GDM1 (cell line): ENCODE measurements around the gene MECR.
"Not testable (repeated sequence)": the region's sequence is repeated elsewhere in the genome, so short reads cannot be mapped to it uniquely, and the experiment has no call there.

Experiments
- DNase-seq: peaks from one replicate; lab custom pipeline; 2025; lab: John Stamatoyannopoulos, UW

The MECR gene

DNA sequence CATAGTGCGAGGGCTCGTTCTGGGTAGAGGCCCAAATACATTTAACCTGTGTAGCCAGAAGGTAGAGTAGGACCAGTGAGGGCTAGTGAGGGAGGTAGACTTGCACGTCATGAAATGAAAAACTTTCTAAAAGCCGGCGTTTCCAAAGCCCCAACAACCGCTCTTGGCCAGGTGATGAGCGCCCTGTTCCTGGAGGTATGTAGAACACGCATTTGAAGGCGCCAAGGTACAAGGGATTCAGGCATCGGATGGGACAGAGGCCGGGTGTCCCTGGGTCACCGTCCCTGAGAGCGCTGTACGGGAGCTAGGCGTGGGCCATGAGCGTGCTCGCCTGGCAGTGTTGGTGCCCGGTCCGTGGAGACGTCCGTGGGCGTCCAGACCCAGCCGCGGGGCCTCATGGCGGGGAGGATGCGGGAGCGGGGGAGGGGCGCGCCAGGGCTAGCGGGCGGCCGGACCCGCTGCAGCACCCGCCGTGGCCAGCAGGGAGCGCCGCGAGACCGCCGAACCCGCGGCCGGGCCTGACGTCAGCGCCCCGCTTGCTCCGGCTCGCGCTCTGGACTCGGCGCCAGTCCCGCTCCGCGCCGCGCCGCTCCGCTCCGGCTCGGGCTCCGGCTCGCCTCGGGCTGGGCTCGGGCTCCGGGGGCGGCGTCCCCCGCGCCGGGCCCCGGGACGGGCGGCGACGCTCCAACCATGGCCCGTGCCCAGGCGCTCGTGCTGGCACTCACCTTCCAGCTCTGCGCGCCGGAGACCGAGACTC is 5.4 kb upstream of the MECR start, which contains the start of gene PTPRU:
TSS of gene PTPRU (plus strand) at position 568 of the 757 bp plus-strand sequence. CDS start at position 691, 123 bp downstream.
- peak; percentile 39 for DNase-seq

DNA sequence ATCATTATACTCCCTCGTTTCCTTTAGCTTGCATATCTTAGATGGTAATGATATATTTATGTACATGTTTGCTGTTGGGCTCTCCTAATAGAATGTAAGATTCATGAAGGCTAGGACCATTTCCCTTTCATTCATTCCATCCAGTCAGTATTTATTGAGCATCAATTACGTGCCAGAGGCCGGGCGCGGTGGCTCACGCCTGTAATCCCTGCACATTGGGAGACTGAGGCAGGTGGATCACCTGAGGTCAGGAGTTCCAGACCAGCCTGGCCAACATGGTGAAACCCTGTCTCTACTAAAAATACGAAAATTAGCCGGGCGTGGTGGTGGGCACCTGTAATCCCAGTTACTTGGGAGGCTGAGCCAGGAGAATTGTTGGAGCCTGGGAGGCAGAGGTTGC is 4.1 kb upstream of the MECR start:
- DNase-seq, result not testable (repeated sequence)

DNA sequence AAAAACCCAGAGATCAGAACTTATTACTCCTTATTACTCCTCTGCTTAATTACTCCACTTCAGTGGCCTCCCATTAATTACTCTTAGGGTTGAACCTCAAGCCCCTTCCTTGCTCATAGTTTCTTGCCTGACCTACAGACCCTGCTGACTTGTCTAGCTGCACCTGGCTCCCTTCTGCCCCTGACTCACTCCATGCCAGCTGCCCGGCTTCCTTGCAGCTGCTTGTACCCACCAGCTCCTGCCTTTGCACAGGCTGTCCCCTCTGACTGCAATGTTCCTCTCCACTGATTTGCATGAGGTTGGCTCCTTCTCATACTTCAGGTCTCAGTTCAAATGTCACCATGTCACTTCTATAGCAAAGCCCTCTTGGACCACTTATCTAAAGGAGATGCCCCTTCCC is 3.7 kb upstream of the MECR start:
- DNase-seq, result no peak

DNA sequence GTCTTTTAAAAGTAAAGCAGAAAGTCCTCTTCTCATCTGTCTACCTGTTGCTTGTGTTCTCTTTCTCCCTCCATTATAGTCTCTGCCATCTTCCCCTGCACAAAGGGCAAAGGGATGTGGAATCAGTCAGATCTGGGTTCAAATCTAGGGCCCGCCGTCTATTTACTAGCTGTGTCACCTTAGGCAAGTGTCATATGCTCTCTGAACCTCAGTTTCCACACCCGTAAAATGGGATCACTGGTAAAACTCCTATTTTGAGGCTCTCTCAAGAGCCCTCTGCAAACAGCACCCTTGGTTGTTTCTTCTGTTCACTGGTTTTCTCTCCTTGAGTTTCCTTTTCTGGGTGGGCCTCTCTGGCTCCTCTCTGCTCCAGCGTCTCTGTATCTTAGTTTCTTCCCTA is 3.0 kb upstream of the MECR start:
- no peak for DNase-seq

DNA sequence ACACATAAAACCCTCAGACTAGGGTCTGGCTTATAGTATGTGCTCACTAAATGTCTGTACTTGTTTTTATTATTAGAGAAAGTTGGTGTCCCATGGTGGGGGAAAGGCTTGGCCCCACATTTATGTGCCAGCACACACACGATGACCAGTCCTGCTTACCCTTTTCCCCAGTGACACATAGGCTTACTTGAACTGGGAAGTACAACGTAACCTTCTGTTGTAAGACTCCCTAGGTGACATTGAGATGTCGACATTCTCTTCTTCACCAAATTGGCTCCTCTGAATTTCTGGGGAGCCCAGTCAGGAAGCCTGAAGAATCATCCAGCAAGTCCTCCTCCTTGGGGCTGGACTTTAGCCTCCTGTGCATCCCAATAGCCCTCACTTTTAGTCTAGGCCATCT is 1.7 kb upstream of the MECR start:
- DNase-seq, result no peak

DNA sequence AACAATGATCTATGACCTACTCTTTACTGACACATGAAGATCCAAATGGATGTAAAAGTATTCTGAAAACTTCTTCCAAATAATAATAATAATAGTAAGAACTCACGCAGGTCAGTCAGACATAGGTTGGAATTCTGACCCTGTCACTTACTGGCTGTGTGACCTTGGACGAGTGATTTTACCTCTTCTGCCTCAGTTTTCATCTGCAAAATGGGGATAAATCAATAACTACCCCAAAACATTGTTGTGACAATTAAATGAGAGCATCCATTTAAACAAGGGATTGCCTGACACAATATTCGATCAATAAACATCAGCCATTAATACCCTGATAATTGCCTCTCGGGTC is 556 bp downstream of the MECR start:
- no peak for DNase-seq

DNA sequence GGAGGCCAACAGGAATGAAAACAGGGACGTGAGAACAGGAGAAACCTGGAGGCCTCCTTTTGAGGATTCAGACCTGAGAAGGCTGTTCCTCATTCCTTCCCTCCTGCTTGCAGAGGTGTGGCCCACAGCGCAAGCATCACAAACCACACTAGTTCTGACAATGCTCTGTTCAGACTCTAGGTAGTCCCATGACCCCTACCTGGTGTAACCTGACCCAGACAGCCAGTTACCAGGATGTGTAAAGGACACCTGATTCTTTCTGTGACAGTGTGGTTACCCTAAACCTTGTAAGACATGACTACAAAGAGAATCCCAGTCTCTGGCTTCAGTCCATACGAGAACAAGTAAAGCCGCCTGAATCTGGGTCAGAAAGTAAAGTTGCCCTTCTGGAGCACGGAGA is 3.2 kb downstream of the MECR start:
- no peak for DNase-seq

DNA sequence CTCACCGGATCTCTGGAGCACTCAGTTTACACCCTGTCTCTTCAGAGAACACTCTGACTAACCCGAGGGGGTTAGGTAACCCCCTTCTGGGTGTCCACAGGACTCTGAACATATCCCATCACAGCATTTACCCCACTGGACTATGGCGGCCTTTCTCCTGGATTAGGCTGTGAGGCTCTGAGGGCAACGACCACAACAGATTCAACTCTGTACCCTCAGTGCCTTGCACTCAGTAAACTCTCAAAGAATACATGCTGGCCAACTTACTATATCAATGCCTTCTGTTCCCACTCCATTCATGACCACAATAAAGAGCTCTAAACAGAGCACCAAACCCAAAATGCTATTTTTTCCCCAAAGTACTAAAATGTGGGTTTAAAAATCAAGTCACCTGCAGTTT is 5.4 kb downstream of the MECR start:
- DNase-seq, result no peak

DNA sequence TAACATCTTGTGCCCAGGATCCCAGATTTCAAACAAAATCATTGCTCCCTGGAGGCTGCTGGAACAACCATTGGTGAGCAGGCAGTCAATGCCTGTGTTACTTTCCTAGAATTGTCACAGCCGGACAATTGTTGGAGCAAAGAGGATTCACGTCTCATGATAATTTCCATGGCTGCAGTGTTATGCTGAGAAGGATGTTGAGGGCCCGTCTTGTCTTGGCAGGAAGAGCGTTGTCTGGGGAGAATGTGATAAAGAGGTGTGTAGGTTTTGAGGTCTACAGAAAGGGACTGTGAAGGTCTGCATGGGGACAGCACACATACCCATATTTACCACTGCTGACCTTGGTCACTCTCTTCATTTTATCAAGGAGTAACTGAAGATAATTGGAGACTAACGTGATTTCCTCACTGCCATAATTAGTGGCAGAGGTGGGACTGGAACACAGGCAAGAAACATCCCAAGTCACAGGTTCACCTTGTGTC is 6.3 kb downstream of the MECR start:
- no peak for DNase-seq

DNA sequence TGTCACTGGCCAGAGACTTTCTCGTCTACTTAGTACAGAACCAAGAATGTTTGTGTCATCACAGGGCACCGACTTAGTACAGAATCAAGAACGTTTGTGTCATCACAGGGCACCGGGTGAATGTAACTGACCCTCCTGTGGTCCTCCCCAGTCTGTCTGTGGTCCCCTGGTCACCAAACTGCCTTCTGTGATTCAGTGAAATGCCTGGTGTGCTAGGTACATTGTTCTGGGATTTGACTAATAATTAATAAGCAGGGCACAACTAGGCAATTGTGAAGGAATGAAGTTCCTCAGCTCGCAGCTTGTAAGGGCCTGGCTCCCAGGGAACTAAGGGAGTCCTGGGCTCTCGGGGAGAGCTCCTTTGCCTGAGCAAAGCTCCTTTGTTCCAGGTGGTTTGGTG is 7.2 kb downstream of the MECR start:
- DNase-seq, result no peak

DNA sequence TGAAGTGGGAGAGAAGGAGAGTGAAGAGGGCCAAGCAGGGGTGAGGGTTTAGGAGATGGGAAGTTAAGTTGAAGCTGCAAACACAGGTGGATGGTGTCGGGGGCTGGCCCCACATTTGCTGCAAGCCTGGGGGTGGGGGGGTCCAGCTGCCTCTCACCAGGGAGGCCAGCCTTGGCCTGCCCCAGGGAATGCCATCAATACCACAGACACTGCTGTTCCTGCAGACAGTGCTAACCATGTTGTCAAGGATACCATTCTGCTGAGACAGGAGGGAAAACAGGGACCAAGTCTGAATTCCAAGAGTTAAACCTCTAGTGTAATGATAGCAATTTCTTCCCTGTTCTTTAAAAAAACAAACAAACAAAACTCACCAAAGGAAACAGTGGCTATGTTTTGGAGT is 8.0 kb downstream of the MECR start:
- DNase-seq, result no peak

DNA sequence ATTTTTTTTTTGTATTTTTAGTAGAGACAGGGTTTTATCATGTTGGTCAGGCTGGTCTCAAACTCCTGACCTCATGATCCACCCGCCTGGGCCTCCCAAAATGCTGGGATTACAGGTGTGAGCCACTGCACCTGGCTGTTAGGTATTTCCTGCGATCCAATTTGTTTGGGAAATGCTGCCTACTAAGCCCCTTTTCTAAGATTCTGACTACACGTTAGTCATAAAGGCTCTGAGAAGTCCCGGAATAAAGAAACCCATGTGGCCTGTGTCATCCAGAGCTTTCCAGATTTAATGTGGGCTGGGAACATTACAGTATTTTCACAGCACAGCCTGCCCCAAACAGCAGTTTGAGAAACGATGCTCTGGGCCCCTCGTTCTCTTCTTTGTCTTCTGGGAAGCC is 8.5 kb downstream of the MECR start:
- not testable (repeated sequence) for DNase-seq

DNA sequence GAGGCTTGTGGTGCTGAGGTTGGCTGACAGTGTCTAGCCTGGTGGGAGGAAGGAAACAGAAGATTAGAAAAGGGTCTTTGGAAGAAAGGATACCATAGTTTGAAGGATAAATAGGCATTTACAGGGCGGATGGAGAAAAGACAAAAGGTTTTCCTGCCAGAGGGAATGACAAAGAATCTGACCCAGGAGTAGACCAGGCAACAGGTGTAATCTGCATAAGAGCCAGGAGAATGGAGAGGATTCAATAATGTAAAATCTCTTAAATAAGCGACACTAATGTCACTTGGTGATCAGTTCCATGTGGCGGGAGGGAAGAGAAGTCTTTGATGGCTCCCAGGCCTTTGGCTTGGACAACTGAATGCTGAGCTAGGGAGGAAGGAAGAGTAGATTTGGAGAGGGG is 9.4 kb downstream of the MECR start:
- no peak for DNase-seq

DNA sequence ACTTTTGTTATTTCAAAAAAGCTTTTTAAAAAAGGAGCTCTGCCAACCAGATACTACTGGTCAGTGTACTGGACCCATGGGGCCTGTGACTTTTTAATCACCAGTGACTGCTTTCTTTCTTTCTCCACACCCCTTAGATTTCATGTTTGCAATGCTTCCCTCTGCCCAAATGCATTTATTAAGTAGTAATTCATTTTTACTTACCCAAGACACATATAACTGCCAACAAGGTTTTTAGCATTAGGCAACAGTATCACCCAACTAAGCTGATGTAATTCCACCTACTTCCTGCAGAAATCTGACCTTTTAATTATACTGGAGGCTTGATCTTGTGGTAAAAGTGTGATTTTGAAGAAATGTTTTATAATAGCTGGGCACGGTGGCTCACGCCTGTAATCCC is 12.5 kb downstream of the MECR start:
- no peak for DNase-seq

DNA sequence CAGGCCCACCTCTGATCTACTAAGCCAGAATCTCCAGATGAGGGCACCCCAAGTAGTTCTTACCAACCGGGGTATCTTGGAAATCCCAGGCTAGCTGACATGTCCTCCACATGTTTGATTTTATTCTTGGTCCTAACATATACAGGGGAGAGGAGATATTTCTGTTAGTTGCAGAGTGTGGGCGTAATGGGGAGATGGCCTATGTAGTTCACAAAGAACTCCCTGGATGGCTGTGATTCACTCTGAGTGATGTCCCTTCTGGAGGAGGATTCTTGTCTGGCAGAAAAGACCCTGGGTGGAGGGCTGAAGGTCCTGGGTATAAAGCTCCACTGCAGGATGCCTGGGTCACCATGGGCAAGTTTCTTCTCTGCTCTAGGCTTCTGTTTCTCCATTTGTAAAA is 13.1 kb downstream of the MECR start:
- no peak for DNase-seq

DNA sequence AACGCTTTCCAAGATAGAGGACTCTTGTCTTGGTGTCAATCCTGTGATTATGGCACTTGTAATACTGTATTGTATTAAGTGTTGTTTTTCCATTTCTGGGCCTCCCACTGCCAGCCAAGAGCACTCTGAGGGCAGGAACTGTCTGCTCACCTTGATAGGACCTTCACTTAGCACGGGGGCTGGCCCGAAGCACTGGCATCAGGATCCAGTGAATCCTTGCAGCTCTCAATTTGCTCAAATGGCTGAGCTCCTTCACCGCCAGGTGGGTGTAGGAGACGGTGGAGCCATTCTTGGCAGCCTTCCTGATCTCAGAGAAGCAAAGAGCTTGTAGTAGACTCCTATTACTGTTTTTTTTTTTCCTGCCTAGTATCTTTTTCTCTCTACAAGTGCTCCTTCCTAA is 17.7 kb downstream of the MECR start:
- no peak for DNase-seq

DNA sequence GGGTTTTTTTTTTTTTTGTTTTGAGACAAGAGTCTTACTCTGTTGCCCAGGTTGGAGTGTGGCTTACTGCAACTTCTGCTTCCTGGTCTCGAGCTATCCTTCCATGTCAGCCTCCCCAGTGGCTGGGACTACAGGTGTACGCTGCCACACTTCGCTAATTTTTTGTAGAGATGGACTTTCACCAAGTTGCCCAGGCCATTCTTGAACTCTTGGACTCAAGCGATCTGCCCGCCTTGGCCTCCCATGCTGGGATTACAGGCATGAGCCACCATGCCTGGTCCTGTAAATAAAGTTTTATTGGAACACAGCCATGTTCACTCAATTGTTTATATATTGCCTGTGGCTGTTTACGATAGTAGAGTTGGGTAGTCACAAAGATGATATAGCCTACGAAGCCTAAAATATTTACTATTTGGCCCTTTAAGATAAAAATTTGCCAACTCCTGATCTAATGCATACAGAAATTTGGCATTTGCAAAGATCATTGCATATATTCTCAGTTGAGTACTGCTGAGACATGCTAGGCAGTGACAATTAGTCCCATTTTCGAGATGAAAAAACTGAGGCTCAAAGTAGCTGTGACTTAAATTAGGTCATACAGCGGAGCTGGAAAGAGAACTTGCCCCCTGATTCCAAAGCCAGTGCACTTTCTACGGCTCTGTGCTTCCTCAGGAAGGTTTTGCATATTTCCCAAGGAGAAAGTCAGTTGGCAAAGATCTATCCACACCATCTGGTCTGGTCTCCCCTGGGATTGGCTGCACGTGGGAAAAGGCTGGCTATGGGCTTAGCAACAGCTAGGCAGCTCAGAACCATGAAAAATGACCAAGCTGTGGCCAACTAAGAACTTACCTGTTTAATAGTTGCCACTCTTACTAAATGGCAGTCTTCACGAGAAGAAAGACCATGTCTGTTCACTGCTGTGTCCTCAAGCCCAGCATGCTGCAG is 19.4 kb downstream of the MECR start:
- DNase-seq, result no peak

DNA sequence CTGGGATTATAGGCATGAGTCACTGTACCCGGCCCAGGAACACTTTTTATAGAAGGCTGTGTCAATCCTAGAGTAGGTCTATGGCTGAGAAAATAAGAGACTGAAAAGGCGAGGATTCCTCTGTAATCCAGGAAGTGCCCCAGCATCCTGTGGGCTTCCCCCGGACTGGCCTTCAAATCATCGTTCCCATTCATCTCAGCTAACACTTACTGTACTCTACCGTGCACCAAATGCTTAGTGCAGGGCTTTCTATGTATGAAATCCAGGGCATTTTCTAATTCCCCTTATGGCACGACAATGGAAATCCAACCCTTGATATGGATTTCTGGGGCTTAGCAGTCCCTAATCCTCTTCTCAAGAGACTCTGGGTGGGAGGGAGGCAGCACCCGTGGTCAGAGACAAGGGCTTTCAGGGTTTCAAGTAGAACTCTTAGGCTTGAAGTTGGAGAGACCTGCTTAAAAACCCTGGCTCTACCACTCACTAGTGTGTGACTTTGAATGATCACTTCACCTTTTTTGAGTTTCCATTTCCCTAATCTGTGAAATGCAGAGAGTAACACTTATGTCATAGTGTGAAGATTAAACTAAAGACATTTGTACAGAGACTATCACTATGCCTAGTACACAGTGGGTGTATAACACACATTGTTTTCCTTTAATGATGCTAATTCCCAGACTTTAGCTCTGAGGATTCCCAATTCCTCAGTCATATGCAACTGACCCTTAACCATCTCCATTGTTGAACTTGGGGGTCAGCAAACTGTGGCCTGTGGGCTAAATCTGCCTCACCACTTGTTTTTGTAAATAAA is 20.3 kb downstream of the MECR start:
- no peak for DNase-seq

DNA sequence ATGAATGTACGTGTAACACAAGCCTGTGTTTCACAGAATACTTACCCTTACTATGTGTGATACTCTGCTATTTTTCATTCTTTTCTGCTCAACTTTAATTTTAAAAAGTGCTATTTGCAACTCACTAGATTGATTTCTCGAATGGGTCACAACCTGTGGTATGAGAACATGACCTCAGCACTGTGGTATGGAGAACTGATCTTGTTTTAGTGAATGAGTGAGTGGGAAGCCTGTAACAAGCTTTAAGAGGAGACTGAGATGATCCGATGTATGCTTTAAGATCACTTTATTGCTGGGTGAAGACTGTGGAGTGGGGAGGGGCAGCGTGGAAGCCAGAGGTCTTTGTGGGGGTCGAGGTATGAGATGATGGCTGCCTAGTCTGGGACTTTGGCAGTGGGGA is 21.6 kb downstream of the MECR start:
- no peak for DNase-seq

DNA sequence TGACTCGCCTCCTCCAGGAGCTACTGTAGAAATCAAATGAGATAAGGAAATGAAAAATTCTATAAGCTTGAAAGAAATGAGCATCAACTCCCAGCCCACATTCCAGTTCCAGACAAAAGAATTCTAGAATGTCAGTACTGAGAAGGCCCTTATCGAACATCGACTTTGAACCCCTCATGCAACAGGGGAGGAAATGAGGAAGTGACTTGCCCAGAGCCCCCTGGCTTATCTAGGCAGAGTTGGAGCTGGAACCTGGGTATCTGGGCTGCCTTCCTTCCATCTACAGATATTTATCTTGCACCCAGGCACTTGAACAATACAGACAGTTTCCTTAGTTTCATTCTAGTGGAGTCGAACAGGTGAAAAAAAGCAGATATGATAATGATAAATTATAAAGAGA is 22.3 kb downstream of the MECR start:
- DNase-seq, result no peak

DNA sequence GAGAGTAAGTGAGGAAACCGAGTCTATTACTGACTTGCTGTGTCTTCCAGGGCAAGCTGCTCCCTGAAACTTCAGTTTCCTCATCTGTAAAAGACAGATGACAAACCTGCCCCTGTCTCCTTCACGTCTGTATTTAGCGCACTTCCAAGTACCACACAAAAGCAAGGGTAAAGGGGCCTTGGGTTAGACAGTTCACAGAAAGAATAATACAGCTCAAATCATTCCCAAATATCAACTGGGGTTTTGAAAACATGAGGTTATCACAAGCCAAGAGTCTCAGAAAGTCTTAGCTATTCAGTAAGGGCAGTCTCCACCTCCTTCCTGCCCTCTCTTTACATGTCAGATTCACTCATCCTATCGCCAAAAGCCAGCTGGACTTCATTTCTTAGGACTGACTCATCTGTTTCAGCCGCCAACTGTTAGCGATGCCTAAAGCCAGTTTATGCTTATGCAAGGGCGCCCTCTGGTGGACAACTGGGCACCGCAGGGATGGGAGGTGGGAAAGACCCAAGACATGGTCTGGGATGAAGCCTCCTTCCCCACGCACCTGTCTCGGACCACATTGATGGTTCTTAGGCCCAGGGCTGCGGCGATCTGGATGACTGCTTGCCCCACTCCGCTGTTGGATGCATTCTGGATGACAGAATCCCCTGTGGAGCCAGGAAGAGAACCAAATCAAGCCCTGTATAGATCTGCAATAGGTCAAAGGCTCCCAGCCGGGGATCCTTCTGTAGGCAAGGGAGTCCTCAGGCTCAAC is 28.0 kb downstream of the MECR start:
- DNase-seq, result peak; percentile 70

DNA sequence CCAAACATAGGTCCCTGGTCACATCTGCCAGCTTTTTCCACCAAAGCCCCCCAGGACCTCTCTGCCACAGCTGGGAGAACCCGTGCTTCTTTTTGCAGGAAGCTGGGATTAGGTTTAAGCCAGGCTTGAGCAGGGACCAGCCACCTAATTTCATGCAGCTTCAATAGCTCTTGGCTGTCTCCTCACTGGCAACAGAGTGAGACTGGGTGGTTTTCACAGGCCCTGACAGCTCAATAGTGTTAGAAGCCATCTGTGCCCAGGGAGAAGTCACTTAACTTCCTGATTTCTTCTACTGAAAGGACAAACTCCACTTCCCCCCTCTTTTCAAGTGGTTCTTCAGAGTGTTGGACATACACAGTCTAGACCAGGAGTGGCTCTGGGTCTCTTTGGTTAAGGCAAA is 28.7 kb downstream of the MECR start:
- DNase-seq, result peak; percentile 24
